ENCODE data around the gene AATF.

Gene AATF

DNA sequence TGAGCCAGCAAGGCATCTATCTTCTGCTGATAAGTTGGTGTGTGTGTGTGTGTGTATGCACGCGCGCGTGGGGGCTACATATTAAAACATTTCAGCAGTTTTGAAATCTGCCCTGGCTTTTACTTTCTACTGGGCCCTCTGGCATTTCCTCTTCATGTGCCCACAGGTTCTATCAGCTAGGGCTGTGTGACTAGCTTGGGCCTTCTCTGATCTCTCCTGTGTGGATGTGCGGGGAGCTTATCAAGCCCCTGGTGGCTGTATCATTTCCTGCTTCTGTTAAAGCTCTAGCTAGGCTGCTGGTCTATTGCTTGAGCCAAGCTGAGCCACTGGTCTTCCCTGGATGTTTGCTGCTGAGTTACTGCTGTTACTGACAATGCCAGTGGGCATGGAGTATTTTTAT is 132.5 kb downstream of the AATF start:
- DNase-seq (ENCODE audit: low read depth), result peak; percentile 75

DNA sequence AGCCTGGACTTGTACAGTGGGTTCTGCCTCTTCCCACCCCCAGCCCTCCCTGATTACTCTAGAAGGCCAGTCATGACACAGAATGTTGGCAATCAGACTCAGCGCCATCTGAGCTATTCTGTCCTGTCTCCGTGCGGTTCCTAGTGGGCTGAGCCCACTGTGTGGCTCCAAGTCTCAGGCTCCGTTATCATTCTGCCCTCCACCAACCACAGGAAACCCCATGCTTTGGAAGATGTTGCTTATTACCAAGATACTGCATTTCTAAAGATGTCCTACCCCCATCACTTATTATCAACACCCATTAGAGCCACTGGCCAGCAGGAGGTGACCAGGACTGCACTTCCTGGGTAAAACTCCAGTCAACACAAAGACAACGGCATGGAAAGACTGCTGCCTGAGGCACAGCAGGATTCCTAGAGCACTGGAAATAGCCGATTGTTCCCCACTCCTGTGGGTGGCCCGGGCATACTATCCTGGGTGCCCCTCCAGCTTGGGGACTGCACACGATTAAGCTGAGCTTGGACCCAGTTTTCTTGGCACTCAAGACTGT is 133.6 kb downstream of the AATF start:
- peak; percentile 73 for DNase-seq (ENCODE audit: low read depth)

DNA sequence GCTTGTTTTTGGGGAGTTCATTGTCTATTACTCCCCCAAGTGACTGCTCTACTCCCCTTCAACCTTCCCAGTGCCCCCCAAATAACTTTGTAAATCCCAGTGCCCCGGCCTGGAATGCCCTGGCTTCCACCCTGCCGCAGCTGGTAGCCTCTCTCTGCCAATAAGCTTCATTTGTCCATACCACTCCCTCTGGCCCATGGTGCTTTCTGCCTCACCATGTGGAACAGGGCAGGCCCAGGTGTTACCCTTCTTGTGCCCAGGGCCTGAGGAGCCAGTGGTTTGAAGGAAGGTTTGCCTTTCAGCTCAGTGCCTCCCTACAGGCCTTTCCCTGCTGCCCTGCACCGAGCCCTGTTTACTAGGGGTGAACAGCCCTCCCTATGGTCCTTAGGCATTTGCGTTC is 134.2 kb downstream of the AATF start:
- DNase-seq (ENCODE audit: low read depth), result no peak

DNA sequence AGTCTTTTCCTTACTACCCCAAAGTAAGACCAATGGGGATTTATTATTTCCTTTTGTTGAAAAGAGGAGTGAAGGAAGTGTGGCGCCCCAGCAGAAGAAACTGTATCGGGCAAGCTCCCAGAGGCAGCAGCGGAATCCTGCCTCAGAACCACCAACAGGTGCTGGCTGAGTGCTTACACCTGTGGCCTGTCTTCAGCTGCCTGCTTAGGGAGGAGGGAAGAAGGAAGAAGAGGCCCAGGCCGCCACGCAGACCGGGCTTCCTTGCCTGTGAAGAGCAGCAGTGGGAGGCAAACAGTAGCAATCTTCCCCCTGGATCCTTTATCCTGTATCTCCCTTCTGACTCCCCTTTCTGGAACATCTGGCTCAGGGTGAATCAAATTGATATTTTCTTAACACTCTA is 134.7 kb downstream of the AATF start:
- no peak for DNase-seq (ENCODE audit: low read depth)

DNA sequence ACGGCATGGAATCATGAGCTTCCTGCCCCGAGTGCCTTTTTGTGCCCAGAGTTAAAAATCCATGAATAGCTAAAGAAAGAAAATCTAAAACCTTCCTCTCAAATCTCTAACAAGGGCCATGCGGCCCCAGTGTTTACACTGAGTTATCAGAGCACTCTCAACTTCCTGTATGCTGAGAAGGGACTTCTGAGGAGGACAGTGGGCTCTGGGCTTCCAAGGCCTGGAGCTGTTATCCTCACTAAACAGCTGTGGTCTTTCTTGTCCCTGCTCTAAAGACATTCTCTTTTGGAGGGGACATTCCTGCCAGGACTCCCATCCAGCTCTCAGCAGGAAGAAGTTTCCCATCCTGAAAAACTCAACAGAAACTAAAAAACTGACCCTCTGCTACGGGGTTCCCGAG is 135.6 kb downstream of the AATF start:
- peak; percentile 50 for DNase-seq (ENCODE audit: low read depth)

DNA sequence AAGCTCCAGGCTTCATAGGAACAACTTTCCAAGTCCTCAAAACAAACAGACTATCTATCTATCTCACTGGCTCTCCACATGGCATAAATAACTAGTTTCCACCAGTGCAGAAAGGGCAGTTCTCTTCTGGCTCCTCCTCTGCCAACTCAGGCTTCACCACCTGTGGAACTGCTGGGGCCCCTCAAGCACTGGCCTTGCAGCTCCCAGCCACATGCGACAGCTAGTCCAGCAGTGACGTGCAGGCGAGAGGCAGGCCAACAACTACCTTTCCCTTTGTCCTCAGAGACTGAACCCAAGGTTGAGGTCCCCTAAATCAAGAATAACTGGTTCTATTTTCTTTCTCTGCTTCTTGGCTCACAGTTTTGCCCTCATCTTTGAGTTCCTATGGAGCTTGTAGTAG is 137.6 kb downstream of the AATF start:
- DNase-seq (ENCODE audit: low read depth), result no peak

DNA sequence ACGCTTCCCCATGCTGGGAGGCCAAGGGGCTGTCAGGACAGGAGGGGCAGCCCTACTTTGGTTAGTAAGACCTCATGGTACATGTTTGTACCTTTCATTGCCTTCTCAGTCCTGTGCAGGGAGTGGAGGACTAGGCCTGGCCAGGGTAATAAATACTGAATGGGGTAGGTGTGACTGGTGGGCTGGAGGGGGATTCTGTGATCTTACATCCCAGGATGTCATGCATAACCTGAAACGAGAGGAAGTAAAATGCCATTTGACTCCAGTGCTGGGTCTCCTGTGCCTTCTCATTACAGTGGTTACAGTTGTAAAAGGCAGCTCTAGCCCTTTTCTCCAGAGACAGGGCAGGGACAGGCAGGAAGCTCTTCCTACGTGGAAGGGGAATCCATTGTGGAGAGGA is 138.2 kb downstream of the AATF start:
- DNase-seq (ENCODE audit: low read depth), result no peak

DNA sequence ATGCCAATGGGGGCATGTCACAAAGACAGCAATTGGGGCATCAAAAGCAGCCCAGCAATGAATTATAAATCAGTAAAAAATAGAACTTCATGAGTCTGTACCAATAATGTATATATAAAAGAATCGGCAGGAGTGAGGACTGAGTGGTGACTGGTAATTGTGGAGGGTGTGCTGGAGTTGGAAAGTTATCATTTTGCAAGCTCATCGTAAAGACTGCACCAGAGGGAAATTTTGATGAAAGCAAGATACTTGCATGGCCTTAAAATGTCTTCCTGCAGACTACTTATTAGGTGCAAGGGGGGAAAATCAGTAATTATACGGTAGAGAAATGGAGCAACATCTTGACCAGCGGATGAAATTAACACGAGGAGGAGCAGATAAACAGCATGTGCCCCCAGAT is 138.9 kb downstream of the AATF start:
- DNase-seq (ENCODE audit: low read depth), result no peak

DNA sequence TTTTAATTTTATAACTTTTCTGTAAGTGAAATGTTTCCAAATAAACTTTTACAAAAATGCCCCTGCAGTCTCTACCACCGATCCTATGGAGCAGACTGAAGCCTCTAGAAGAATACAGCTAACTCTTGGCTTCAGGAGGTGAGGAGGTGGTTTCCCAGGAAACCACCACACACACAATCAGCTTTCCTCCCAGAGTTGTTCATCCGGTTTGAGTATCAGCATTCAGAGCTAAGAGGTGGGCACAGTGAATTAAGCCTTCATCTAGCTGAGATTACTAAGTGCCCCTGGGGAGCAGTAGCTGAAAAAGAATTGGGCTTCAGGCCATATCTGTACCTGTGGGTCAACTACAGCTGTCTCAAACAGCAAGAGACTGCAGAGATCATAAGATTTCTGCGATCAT is 139.7 kb downstream of the AATF start:
- DNase-seq (ENCODE audit: low read depth), result no peak

DNA sequence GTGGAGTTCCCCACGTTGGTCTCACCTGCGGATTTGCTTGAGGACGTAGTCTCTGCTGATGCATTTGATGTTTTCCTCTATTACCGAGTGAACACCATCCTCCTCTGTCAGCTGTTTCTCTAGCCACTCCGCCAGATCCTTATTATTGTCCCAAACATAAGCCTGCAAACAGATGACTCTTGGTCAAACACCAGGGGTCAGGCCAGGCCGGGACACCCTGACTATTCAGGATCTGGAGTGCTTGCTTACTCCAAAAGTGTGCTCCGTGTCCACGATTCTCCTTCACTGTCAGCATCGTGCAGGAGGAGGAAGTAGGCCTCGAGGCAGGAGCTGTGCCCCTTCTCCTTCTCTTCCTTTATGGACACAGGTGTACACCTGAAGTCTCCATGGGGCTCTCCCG is 140.2 kb downstream of the AATF start:
- DNase-seq (ENCODE audit: low read depth), result no peak

DNA sequence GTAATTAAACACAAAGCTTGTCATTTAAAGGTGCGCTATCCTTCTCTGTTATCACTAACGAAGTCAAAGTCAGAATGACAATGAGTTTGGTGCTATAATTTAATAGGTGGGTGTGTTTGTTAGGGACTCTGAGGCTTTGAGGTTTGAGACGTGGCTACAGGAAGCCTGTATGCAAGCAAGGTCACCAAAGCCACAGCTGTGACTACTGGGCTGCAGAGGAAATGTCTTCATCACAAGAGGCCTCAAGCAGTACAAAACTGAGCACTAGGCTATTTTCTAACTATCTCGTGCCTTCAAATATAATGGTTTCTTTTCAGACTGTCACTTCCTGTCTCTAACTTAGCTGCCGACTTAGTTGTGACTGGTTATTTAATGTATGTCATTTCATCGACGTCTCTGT is 141.2 kb downstream of the AATF start:
- DNase-seq (ENCODE audit: low read depth), result no peak

DNA sequence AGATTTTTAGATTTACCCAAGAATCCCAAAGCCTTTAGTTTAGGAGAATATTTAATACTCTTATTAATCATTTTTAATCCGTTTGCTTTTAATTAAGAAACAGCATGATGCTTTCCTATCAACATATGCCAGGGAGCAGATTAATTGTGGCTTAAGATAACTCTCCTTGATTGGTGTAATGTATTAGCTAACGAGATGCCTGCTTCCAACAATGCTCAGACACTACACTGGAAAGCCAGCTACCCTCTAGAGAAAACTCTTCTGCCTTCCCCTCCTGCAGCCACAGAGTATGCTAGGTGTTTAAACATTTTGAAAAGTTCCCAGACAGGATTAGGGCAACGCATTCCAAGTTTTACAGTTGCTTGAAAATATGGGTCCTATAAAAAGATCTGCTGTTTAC is 142.2 kb downstream of the AATF start:
- DNase-seq (ENCODE audit: low read depth), result no peak

DNA sequence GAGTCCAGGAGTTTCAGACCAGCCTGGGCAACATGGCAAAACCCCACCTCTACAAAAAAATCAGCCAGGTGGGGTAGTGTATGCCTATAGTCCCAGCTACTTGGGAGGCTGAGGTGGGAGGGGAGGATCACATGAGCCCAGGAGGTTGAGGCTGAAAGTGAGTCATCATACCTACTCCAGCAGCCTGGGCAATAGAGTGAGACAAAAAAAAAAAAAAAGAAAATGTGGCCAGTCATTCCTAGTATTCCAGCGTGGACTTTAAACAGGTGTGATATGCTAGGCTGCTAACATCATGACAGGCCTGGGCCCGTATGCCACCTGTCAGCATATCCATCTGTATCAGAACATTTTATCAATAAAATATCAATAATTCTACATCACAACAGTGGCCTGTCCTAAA is 143.3 kb downstream of the AATF start:
- no peak for DNase-seq (ENCODE audit: low read depth)

DNA sequence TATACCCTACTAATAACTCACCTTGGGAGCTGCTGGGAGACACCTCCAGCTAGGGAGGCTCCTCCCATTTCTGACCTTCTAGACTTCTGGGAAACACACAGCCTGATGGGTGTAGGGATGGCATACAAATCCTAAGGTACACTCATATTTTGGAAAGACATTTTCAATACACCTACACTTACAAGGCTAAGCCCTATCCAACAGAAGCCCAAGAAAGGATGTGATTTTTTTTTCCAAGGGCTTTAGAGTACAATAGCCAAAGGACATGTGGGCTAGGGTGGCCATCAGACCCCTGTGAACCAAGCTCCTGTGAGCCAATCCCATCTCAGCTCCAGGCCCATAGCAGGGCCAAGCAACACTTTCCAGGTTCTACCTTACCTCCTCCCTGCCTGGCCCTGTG is 143.9 kb downstream of the AATF start:
- no peak for DNase-seq (ENCODE audit: low read depth)

DNA sequence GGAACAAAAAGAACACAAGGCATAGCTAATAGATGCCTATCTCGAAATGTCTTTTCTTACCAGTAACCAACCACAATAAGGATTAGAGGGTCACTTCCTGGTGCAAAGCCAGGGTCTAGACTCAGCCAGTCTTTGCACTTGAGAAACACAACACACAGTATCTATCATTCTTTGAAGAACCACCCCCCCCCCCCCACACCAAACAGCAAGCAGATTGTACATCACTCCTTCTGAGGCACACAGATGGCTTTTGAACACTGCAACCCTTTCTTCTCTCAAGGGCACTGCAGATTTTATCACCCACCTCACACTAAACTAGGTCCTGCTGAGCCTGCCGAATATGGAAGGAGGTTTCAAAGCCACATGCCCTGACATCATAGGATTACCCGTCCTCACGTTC is 145.6 kb downstream of the AATF start:
- DNase-seq (ENCODE audit: low read depth), result no peak

DNA sequence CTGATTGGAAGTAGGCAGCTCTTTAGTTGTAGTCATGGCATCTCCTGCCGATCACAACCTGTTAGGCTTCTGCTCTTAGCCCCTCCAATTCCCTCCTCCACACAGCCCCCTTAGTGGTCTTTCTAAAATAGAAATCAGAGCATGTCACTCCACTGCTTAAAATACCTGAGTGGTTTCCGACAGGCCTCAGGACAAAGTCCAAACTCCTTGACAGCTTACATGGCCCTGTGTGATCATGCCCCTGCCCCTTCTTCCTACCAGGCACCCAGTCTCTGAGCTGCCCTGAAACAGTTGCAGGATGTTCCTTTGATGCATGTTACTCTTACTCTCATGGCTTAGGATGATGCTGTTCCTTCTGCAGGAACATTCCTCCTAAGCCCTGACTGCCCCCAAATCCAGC is 147.3 kb downstream of the AATF start:
- DNase-seq (ENCODE audit: low read depth), result no peak

DNA sequence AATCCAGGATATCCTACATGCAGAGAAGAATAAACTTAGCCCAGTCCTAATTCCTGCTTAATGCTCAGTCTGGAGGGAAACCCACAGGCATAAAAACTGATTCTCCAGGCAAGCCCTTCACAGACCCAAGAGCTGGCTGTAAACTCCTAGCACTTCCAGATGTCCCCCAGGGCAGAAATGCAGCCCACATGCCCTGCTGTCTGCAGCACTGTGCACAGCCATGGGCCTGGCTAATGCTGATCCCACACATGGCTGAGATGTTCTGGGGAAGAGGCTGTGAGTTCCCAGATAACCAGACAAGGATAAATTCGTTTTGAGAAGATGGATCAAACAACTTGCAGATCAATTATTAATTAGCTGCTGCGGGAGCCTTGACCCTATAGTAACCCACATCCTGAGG is 148.4 kb downstream of the AATF start:
- no peak for DNase-seq (ENCODE audit: low read depth)

DNA sequence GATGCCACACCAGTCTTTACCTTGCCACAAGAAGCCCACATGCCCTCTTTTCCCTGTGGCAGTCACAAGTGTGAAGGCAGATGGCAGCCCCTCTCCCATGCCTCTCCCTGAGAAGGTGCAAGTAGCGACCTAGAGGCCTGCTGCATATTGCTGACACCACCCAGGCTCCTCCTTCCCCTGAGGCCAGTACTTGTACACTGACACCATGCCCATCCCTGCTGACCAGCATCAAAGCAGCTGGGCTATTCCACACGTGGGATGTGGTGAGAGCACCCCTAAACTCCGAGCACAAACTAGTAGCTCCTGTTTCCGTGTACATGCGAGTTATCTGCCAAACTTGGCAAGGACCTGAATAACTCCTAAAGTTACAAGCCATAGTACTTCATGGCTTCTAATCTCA is 149.4 kb downstream of the AATF start:
- no peak for DNase-seq (ENCODE audit: low read depth)

DNA sequence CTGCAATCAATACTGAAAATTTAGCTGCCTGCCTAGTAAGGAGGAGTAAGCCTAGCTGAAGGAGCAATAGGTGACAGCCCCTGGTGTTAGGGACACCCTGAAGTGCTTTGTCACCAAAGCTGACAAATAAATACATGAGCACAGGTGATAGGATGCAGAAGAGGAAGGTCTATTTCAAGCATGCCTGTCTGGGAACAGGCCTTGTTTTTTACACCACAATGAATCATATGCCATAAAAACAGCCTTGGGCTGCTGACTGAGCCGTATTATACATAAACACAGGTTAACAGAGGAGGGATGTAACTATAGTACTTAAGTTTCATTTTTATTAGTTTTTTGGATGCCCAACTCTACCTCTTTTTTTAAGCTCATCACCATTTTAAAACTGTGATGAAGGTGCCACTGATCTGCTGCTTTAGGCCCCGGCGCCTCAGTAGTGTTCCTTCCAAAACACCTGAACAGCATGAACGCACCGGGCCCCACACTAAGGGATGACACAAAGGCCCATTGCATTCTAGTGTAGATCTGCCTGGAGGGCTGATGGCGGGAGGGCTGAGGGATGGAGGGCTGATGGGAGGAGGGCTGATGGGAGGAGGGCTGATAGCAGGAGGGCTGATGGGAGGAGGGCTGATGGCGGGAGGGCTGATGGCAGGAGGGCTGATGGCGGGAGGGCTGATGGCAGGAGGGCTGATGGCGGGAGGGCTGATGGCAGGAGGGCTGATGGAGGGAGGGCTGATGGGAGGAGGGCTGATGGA is 150.3 kb downstream of the AATF start:
- no peak for DNase-seq (ENCODE audit: low read depth)

DNA sequence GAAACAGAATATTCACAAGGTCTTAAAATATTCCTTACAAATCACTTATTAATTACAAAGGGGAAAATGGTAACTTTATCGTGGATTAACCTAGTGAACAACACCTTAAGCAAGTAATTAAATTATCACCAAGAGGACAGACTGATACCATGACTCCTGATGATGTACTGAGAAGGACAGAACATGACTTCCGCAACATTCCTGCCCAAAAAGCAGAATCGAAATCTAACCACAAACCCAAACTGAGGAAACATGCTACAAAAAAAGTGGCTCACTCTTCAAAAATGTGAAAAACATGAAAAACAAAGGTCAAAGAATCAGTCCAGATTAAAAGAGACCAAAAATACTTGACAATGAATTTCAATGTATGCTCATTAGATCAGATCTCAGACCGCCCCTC is 151.5 kb downstream of the AATF start:
- no peak for DNase-seq (ENCODE audit: low read depth)

DNA sequence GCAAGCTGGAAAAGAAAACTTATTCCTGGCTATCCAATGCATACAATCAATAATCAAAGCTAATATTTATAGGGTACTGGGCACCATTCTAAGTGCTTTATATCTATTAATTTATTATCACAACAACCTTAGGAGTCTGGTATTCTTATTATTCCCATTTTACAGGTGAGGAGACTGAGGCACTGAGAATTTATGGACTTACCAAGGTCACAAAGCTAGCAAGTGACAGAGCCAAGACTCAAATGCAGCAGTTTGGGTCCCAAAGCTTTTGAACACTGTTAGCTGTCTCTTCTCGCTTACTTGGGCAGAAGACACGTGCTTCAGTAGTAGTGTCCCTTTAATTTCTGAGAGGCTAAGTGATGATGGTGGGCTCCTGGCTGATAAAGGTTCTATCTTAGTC is 152.6 kb downstream of the AATF start:
- no peak for DNase-seq (ENCODE audit: low read depth)

DNA sequence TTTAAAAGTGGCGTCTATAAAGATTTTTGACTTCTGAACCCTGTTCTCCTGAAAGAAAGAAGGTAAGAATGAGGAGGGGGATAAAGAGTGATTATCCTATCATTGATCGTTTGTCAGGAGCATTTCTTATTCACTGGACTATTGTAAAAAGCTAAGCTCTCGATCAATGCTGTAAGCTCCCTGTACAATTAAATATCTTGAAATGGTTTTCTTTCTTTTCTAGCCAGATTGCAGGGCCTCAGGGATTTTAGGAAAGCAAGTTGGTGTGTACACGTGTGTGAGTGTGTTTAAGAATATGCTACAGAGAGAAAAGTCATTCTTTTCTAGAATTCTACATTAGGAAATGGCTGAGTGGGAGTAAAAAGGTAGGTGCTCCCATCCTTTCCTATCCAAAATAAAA is 154.5 kb downstream of the AATF start:
- no peak for DNase-seq (ENCODE audit: low read depth)

DNA sequence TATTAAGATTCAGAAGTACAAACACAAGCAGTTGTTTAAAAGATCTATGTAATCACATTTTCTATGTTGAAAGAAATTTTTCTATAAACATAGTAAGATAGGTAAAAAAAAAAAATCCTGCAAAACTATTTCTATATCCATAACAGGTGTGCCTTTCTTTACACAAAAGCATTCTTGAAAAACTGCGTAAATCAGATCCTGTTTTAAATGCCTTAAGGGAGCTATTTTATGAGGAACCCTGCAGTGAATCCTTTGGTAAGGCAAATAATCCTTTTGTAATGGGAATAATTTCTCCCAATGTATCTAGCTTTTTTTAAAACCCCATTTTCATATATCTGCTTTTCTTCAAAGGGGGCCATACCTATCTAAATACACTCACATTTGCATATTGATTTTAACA is 157.3 kb downstream of the AATF start:
- no peak for DNase-seq (ENCODE audit: low read depth)
